ENCODE results near the gene SLC22A1. TPM values are rescaled to one million over a fixed set of nuclear protein-coding genes. Genes with fewer than 3 reads are reported as not detected.
"Not testable (repeated sequence)": the region's sequence is repeated elsewhere in the genome, so short reads cannot be mapped to it uniquely, and the experiment has no call there.

The SLC22A1 gene
- total RNA-seq, 1 experiment from 2014 or later, result 0.98 TPM

- ChIA-PET CTCF (interaction anchor here (0.6 to 1.8 kb wide), 3 partner anchors 8 to 317 kb away, joined by 3 to 10 read pairs (median 3); no protein-coding TSS in a partner anchor), POLR2A (no interaction called here)
- Histone ChIP-seq H3K4me3 (ENCODE audit: low read depth in 2 of 2, low read length in 2 of 2) (no peak overlapping the region), H3K36me3 (ENCODE audit: control insufficient read depth, insufficient read depth, low read length) (no peaks in the 10 kb centered on the region), H3K4me1 (ENCODE audit: control insufficient read depth, insufficient read depth, low read length) (no peaks in the 10 kb centered on the region), H3K9me3 (ENCODE audit: control insufficient read depth, insufficient read depth, low read depth, low read length) (no peaks in the 10 kb centered on the region), H3K27me3 (ENCODE audit: control insufficient read depth, insufficient read depth, low read length) (no peaks in the 10 kb centered on the region), H3K27ac (ENCODE audit: low read length) (no peak overlapping the region)
- no TSS peak for BruUV-seq (replicated peaks)
- ATAC-seq (no peak), DNase-seq (ENCODE audit: low read depth, low spot score) (no peak)
- intact Hi-C loops (cut with micrococcal nuclease; ENCODE audit: unreplicated experiment) (loop anchor here (1.0 kb wide), 1 partner anchor 317 kb away; no protein-coding TSS in a partner anchor), in situ Hi-C loops (cut with HindIII; ENCODE audit: low pct_unique_long_range_greater_than_20kb, low sequenced_read_pairs) (no loop called here)
- no peak for TF ChIP-seq CTCF (IDR thresholded peaks at IDR 0.05)
- no peak for TF ChIP-seq POLR2AphosphoS5 (IDR thresholded peaks at IDR 0.05; ENCODE audit: low read depth, low read length)
- no peak for TF ChIP-seq TCF7L2 (IDR thresholded peaks at IDR 0.05; ENCODE audit: low read depth, low read length)
- no peak for TF ChIP-seq SIN3A (IDR thresholded peaks at IDR 0.05; ENCODE audit: borderline replicate concordance, insufficient read depth, low read depth, low read length)
- no peak for TF ChIP-seq REST (IDR thresholded peaks at IDR 0.05; ENCODE audit: insufficient read depth in 1 of 2, low read depth in 2 of 2, low read length in 1 of 2)
These were observed 17.3 kb downstream of the SLC22A1 start for GRCh38 chr6:160138839-160139419.

- intact Hi-C loops (cut with micrococcal nuclease; ENCODE audit: unreplicated experiment), result no loop called here
- no peak for ATAC-seq
- Histone ChIP-seq H3K4me3 (ENCODE audit: low read depth in 2 of 2, low read length in 2 of 2) (no peak overlapping the region), H3K36me3 (ENCODE audit: control insufficient read depth, insufficient read depth, low read length) (no peaks in the 10 kb centered on the region), H3K27ac (ENCODE audit: low read length) (no peak overlapping the region), H3K9me3 (ENCODE audit: control insufficient read depth, insufficient read depth, low read depth, low read length) (no peaks in the 10 kb centered on the region), H3K27me3 (ENCODE audit: control insufficient read depth, insufficient read depth, low read length) (no peaks in the 10 kb centered on the region), H3K4me1 (ENCODE audit: control insufficient read depth, insufficient read depth, low read length) (no peaks in the 10 kb centered on the region)
- ChIA-PET CTCF (no interaction called here), POLR2A (no interaction called here)
- in situ Hi-C loops (cut with HindIII; ENCODE audit: low pct_unique_long_range_greater_than_20kb, low sequenced_read_pairs), result no loop called here
- DNase-seq (ENCODE audit: low read depth, low spot score), result no peak
- TF ChIP-seq SIN3A (IDR thresholded peaks at IDR 0.05; ENCODE audit: borderline replicate concordance, insufficient read depth, low read depth, low read length) (no peak), CTCF (IDR thresholded peaks at IDR 0.05) (no peak), TCF7L2 (IDR thresholded peaks at IDR 0.05; ENCODE audit: low read depth, low read length) (no peak), POLR2AphosphoS5 (IDR thresholded peaks at IDR 0.05; ENCODE audit: low read depth, low read length) (no peak), REST (IDR thresholded peaks at IDR 0.05; ENCODE audit: insufficient read depth in 1 of 2, low read depth in 2 of 2, low read length in 1 of 2) (no peak)
- no TSS peak for BruUV-seq (replicated peaks)
These were observed 17.8 kb downstream of the SLC22A1 start for GRCh38 chr6:160139420-160139851.

- intact Hi-C loops (cut with micrococcal nuclease; ENCODE audit: unreplicated experiment); in situ Hi-C loops (cut with HindIII; ENCODE audit: low pct_unique_long_range_greater_than_20kb, low sequenced_read_pairs); DNase-seq (ENCODE audit: low read depth, low spot score); POLR2A ChIA-PET; CTCF ChIA-PET; ATAC-seq; H3K9me3 ChIP-seq (ENCODE audit: control insufficient read depth, insufficient read depth, low read depth, low read length); BruUV-seq (replicated peaks); H3K4me3 ChIP-seq (ENCODE audit: low read depth in 2 of 2, low read length in 2 of 2); H3K27ac ChIP-seq (ENCODE audit: low read length); H3K27me3 ChIP-seq (ENCODE audit: control insufficient read depth, insufficient read depth, low read length); H3K36me3 ChIP-seq (ENCODE audit: control insufficient read depth, insufficient read depth, low read length); H3K4me1 ChIP-seq (ENCODE audit: control insufficient read depth, insufficient read depth, low read length): not testable (repeated sequence)
These were observed 18.9 kb downstream of the SLC22A1 start for GRCh38 chr6:160140493-160140892.

Measured in Panc1 (cell line).